IPS-18a (cell line): ENCODE data around the gene ZDHHC15.
"Not testable (repeated sequence)": the region's sequence is repeated elsewhere in the genome, so short reads cannot be mapped to it uniquely, and the experiment has no call there.

Experiments used
- H3K27ac ChIP-seq: one replicate; pipeline ENCODE4 v1.5.1; 2013; ENCODE audit warnings: low read length
- H3K27me3 ChIP-seq: one replicate; pipeline ENCODE4 v1.6.1; 2013; ENCODE audit warnings: mild to moderate bottlenecking, low read length; ENCODE audit not compliant: control insufficient read depth, insufficient read depth
- H3K36me3 ChIP-seq: one replicate; pipeline ENCODE4 v1.6.1; 2013; ENCODE audit warnings: low read depth, low read length; ENCODE audit not compliant: control insufficient read depth
- H3K4me1 ChIP-seq: one replicate; pipeline ENCODE4 v1.6.1; 2013; ENCODE audit warnings: low read depth, low read length; ENCODE audit not compliant: control insufficient read depth
- H3K4me3 ChIP-seq: one replicate; pipeline ENCODE4 v1.5.1; 2013; ENCODE audit warnings: low read length
- H3K9ac ChIP-seq: one replicate; pipeline ENCODE4 v1.6.1; 2013; ENCODE audit warnings: mild to moderate bottlenecking, low read length, moderate library complexity
- H3K9me3 ChIP-seq: one replicate; pipeline ENCODE4 v1.6.1; 2013; ENCODE audit warnings: low read depth, low read length; ENCODE audit not compliant: control insufficient read depth

The ZDHHC15 gene

DNA sequence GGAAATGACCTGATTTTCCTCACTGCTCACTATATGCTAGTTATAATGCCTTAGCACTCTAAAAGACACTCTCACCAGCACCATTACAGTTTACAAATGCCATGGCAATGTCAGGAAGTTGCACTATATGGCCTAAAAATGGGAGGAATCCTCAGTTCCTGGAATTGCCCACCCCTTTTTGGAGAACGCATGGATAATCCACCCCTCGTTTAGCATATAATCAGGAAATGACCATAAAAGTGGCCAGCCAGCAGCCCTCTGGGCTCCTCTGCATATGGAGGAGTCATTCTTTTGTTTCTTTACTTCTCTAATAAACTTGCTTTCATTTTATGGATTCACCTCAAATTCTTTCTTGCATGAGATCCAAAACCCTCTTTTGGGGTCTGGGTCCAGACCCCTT, 156.0 kb downstream of the ZDHHC15 start:
- Histone ChIP-seq H3K4me1 (no peaks in the 10 kb centered on the region), H3K9ac (no peak overlapping the region), H3K27me3 (no peaks in the 10 kb centered on the region), H3K9me3 (peaks cover 43% of the 10 kb centered on the region), H3K36me3 (no peaks in the 10 kb centered on the region), H3K4me3 (no peak overlapping the region), H3K27ac (no peak overlapping the region)

DNA sequence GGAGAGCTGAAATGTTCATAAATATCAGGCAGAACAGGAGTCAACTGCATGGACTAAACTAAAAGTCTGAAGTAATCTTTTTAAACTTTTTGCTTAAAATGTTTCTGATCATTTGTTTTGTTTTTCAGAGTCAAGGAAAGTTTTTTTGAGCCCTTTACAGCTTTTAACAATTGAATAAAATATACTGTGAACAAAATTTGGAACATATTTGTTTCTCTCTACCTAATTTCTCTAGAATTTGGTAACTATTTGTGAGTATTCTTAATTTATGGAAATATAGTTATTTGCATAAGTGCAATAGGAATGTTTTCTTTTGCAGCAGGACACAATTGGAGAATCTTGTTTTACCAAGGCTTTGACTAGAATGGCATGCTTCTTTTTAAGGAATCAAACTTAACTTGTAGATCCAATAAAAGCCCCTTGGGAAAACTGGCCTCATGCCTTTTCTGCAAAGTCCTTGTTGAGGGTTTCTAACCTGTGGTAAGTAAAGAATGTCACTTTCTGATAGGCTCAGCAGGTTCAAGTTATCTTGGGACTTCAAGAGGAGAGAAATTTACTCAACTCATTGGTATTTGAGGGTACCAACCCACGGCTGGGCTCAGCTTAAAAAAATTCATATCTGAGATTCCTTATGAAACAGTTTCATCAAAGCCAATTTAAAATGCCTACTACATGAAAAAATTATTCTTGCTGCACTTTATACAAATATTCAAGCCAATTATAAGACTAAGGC, 157.4 kb downstream of the ZDHHC15 start:
- no peak overlapping the region for H3K9ac ChIP-seq
- no peaks in the 10 kb centered on the region for H3K36me3 ChIP-seq
- H3K27me3 ChIP-seq: no peaks in the 10 kb centered on the region
- H3K4me3 ChIP-seq: no peak overlapping the region
- no peak overlapping the region for H3K27ac ChIP-seq
- H3K9me3 ChIP-seq: peaks cover 48% of the 10 kb centered on the region
- no peaks in the 10 kb centered on the region for H3K4me1 ChIP-seq

DNA sequence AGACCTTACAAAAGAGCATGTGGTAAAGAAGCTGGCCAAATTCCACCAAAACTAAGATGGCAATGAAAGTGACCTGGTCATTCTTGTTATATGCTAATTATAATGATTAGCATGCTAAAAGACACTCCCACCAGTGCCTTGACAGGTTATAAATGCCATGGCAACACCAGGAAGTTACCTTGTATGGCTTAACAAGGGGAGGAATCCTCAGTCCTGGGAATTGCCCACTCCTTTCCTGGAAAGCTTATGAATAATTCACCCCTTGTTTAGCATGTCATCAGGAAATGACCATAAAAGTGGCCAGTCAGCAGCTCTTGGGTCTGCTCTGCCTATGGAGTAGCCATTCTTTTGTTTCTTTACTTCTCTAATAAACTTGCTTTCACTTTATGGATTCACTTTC, 161.0 kb downstream of the ZDHHC15 start:
- no peaks in the 10 kb centered on the region for H3K4me1 ChIP-seq
- H3K27ac ChIP-seq: no peak overlapping the region
- no peak overlapping the region for H3K4me3 ChIP-seq
- no peak overlapping the region for H3K9ac ChIP-seq
- peaks cover 49% of the 10 kb centered on the region for H3K9me3 ChIP-seq
- no peaks in the 10 kb centered on the region for H3K27me3 ChIP-seq
- no peaks in the 10 kb centered on the region for H3K36me3 ChIP-seq

DNA sequence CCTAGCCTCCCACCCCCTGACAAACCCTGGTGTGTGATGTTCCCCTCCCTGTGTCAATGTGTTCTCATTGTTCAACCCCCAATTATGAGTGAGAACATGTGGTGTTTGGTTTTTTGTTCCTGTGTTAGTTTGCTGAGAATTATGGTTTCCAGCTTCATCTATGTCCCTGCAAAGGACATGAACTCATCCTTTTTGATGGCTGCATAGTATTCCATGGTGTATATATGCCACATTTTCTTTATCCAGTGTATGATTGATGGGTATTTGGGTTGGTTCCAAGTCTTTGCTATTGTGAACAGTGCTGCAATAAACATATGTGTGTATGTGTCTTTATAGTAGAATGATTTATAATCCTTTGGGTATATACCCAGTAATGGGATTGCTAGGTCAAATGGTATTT, 174.2 kb downstream of the ZDHHC15 start:
- H3K4me3 ChIP-seq, H3K36me3 ChIP-seq, H3K27ac ChIP-seq, H3K9ac ChIP-seq, H3K27me3 ChIP-seq, H3K4me1 ChIP-seq: not testable (repeated sequence)
- peaks cover 30% of the 10 kb centered on the region for H3K9me3 ChIP-seq

- no peaks in the 10 kb centered on the region for H3K36me3 ChIP-seq
- H3K27me3 ChIP-seq: no peaks in the 10 kb centered on the region
- no peaks in the 10 kb centered on the region for H3K4me1 ChIP-seq
- no peak overlapping the region for H3K4me3 ChIP-seq
- no peak overlapping the region for H3K9ac ChIP-seq
- H3K9me3 ChIP-seq: peaks cover 17% of the 10 kb centered on the region
- H3K27ac ChIP-seq: no peak overlapping the region
Measured at GRCh38 chrX:75337525-75337924, 185.3 kb downstream of the ZDHHC15 start.

DNA sequence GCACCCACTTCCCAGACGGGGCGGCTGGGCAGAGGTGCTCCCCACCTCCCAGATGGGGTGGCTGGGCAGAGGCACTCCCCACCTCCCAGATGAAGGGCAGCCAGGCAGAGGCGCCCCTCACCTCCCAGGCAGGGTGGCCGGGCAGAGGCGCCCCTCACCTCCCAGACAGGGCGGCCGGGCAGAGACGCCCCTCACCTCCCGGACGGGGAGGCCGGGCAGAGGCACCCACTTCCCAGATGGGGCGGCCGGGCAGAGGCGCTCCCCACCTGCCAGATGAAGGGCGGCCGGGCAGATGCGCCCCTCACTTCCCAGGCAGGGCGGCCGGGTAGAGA, 187.7 kb downstream of the ZDHHC15 start:
- no peaks in the 10 kb centered on the region for H3K27me3 ChIP-seq
- H3K9me3 ChIP-seq: peaks cover 41% of the 10 kb centered on the region

GRCh38 chrX:75334407-75335126, 188.3 kb downstream of the ZDHHC15 start:
- not testable (repeated sequence) for H3K4me3 ChIP-seq, H3K27me3 ChIP-seq, H3K9ac ChIP-seq, H3K27ac ChIP-seq, H3K4me1 ChIP-seq, H3K36me3 ChIP-seq
- peaks cover 46% of the 10 kb centered on the region for H3K9me3 ChIP-seq

More for the DNA sequence above, 187.7 kb downstream of the ZDHHC15 start:
- Histone ChIP-seq H3K27ac (no peak overlapping the region), H3K36me3 (no peaks in the 10 kb centered on the region), H3K9ac (no peak overlapping the region), H3K4me3 (no peak overlapping the region), H3K4me1 (no peaks in the 10 kb centered on the region)

DNA sequence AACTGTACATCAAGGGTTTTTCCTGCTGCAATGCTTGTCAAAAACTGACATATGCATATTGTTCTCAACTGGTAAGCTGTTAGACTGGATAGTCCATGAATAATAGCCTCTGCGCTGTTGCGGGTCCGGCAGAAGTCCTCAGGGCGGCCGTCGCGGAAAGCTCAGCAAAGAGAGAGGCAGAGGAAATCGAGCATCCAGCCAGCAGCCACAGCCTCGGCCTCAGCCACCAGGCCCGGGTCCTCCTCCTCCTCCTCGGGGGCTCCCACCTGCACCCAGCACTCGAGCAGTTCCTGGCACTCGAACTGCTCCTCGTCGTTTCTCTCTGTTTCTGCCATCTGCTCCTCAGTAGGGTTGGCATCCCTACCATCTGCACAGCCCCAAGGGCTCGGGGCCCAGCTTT, 195.2 kb downstream of the ZDHHC15 start:
- no peak overlapping the region for H3K27ac ChIP-seq
- H3K4me3 ChIP-seq: no peak overlapping the region
- no peaks in the 10 kb centered on the region for H3K27me3 ChIP-seq
- H3K9ac ChIP-seq: no peak overlapping the region
- no peaks in the 10 kb centered on the region for H3K4me1 ChIP-seq
- H3K36me3 ChIP-seq: peaks cover 4% of the 10 kb centered on the region
- H3K9me3 ChIP-seq: peaks cover 52% of the 10 kb centered on the region
